ENCODE data around the gene LHFPL2.
A peak's percentile ranks its signal among the peaks of the same experiment; 100 is the strongest.

Gene LHFPL2

GRCh38 chr5:78533356-78533755 is 115.2 kb downstream of the LHFPL2 start:
- no peak for FAIRE-seq

GRCh38 chr5:78530342-78531096 is 118.1 kb downstream of the LHFPL2 start:
- FAIRE-seq: peak; percentile 33
- DNase-seq (ENCODE audit: insufficient read length, low spot score): no peak

More at GRCh38 chr5:78533356-78533755, 115.2 kb downstream of the LHFPL2 start:
- no peak for DNase-seq (ENCODE audit: insufficient read length, low spot score)

GRCh38 chr5:78527925-78528324 is 120.6 kb downstream of the LHFPL2 start:
- FAIRE-seq (no peak), DNase-seq (ENCODE audit: insufficient read length, low spot score) (no peak)

GRCh38 chr5:78527054-78527859 is 121.3 kb downstream of the LHFPL2 start:
- DNase-seq (ENCODE audit: insufficient read length, low spot score) (no peak), FAIRE-seq (no peak)

- no peak for FAIRE-seq
- DNase-seq (ENCODE audit: insufficient read length, low spot score): no peak
These were observed 122.5 kb downstream of the LHFPL2 start for GRCh38 chr5:78526049-78526525.

GRCh38 chr5:78523314-78524193 is 125.0 kb downstream of the LHFPL2 start:
- FAIRE-seq: no peak
- DNase-seq (ENCODE audit: insufficient read length, low spot score): no peak

- FAIRE-seq: no peak
- no peak for DNase-seq (ENCODE audit: insufficient read length, low spot score)
These were observed 125.9 kb downstream of the LHFPL2 start for GRCh38 chr5:78522476-78523260.

GRCh38 chr5:78521455-78521854 is 127.1 kb downstream of the LHFPL2 start:
- DNase-seq (ENCODE audit: insufficient read length, low spot score) (no peak), FAIRE-seq (no peak)

GRCh38 chr5:78519198-78519941 is 129.2 kb downstream of the LHFPL2 start:
- DNase-seq (ENCODE audit: insufficient read length, low spot score): no peak
- FAIRE-seq: no peak

GRCh38 chr5:78518365-78519197 is 130.0 kb downstream of the LHFPL2 start:
- DNase-seq (ENCODE audit: insufficient read length, low spot score) (no peak), FAIRE-seq (no peak)

- FAIRE-seq (no peak), DNase-seq (ENCODE audit: insufficient read length, low spot score) (no peak)
These were observed 132.9 kb downstream of the LHFPL2 start for GRCh38 chr5:78515670-78516069.

- no peak for FAIRE-seq
- no peak for DNase-seq (ENCODE audit: insufficient read length, low spot score)
These were observed 133.9 kb downstream of the LHFPL2 start for GRCh38 chr5:78514427-78515330.

GRCh38 chr5:78513441-78513840 is 135.1 kb downstream of the LHFPL2 start:
- no peak for FAIRE-seq

GRCh38 chr5:78512435-78512834 is 136.1 kb downstream of the LHFPL2 start:
- DNase-seq (ENCODE audit: insufficient read length, low spot score): no peak
- FAIRE-seq: no peak

More at GRCh38 chr5:78513441-78513840, 135.1 kb downstream of the LHFPL2 start:
- DNase-seq (ENCODE audit: insufficient read length, low spot score): no peak

- FAIRE-seq (no peak), DNase-seq (ENCODE audit: insufficient read length, low spot score) (no peak)
These were observed 137.3 kb downstream of the LHFPL2 start for GRCh38 chr5:78511121-78511906.

- DNase-seq (ENCODE audit: insufficient read length, low spot score) (peak; percentile 60), FAIRE-seq (no peak)
These were observed 138.4 kb downstream of the LHFPL2 start for GRCh38 chr5:78509884-78510769.
